ENCODE measurements around the gene MRGPRX1. TPM values are rescaled to one million over a fixed set of nuclear protein-coding genes. Genes with fewer than 3 reads are reported as not detected.

Gene MRGPRX1
- polyA plus RNA-seq, 4 donors = 0.18 TPM; not detected in 3

Other genes starting within 250 kb of the MRGPRX1 start
- 1 to 10 TPM; 8.3 to 9.9 (median 9.1) TPM for gene TMEM86A, start 240.6 kb downstream of the MRGPRX1 start, polyA plus RNA-seq (ENCODE audit: insufficient read length in 4 of 4)
- 1 to 10 TPM; 2.0 to 2.5 (median 2.2) TPM for gene IGSF22, start 213.2 kb downstream of the MRGPRX1 start, polyA plus RNA-seq (ENCODE audit: insufficient read length in 4 of 4)
- gene PTPN5, start 147.6 kb downstream of the MRGPRX1 start, polyA plus RNA-seq (ENCODE audit: insufficient read length in 4 of 4) = under 1 TPM; 0.47 to 0.79 (median 0.72) TPM
- not detected for gene MRGPRX2, start 121.3 kb upstream of the MRGPRX1 start, polyA plus RNA-seq (ENCODE audit: insufficient read length in 4 of 4)
- gene ZDHHC13, start 177.8 kb upstream of the MRGPRX1 start, polyA plus RNA-seq (ENCODE audit: insufficient read length in 4 of 4) = 10 to 100 TPM; 18.4 to 22.3 (median 21.0) TPM